DOHH2 (cell line): ENCODE data around the gene TMEM107.

Experiments used
- H3F3A ChIP-seq: fragments of 200-600 bp; sonication (generic), shearing (Covaris generic); 2 replicates; pipeline ENCODE4 v1.6.0; 2016; ENCODE audit warnings: antibody characterized with exemption, mild to moderate bottlenecking; ENCODE audit not compliant: control insufficient read depth, insufficient read depth
- H3K27ac ChIP-seq: fragments of 200-600 bp; sonication (generic); 2 replicates; pipeline ENCODE4 v1.5.1; 2014; ENCODE audit warnings: low read depth, mild to moderate bottlenecking, low read length, moderate library complexity
- H3K27me3 ChIP-seq: fragments of 200-600 bp; sonication (generic); 2 replicates; pipeline ENCODE4 v1.6.1; 2014; ENCODE audit warnings: mild to moderate bottlenecking, low read length, mixed read lengths; ENCODE audit not compliant: control insufficient read depth
- H3K36me3 ChIP-seq: fragments of 200-600 bp; sonication (generic); 2 replicates; pipeline ENCODE4 v1.6.1; 2014; ENCODE audit warnings: mild to moderate bottlenecking, low read length, moderate library complexity, mixed read lengths; ENCODE audit not compliant: control insufficient read depth
- H3K4me1 ChIP-seq: fragments of 200-600 bp; sonication (generic); 2 replicates; pipeline ENCODE4 v1.6.1; 2014; ENCODE audit warnings: mild to moderate bottlenecking, low read length, mixed read lengths; ENCODE audit not compliant: control insufficient read depth
- H3K4me2 ChIP-seq: fragments of 200-600 bp; sonication (generic); 2 replicates; pipeline ENCODE4 v1.6.0; 2014; ENCODE audit warnings: mild to moderate bottlenecking, low read length, moderate library complexity
- H3K4me3 ChIP-seq: fragments of 200-600 bp; sonication (generic); 2 replicates; pipeline ENCODE4 v1.5.1; 2014; ENCODE audit warnings: mild to moderate bottlenecking, low read length, mixed read lengths
- H3K79me2 ChIP-seq: fragments of 200-600 bp; sonication (generic); 2 replicates; pipeline ENCODE4 v1.6.1; 2014; ENCODE audit warnings: mild to moderate bottlenecking, low read length, mixed read lengths; ENCODE audit not compliant: control insufficient read depth
- H3K9me2 ChIP-seq: fragments of 200-600 bp; sonication (generic); replicated peaks from 2 replicates; pipeline ENCODE4 v1.6.1; 2014; ENCODE audit warnings: mild to moderate bottlenecking, low read length, mixed read lengths; ENCODE audit not compliant: control insufficient read depth
- H3K9me3 ChIP-seq: fragments of 200-600 bp; sonication (generic); 2 replicates; pipeline ENCODE4 v1.6.1; 2014; ENCODE audit warnings: antibody characterized with exemption, low read length, mixed read lengths; ENCODE audit not compliant: control insufficient read depth, insufficient read depth
- H4K20me1 ChIP-seq: fragments of 200-600 bp; sonication (generic); 2 replicates; pipeline ENCODE4 v1.6.0; 2014; ENCODE audit warnings: low read depth, mild to moderate bottlenecking, antibody characterized with exemption, low read length, moderate library complexity; ENCODE audit not compliant: control insufficient read depth, insufficient read depth
- EZH2phosphoT487 ChIP-seq: fragments of 200-600 bp; sonication (generic); IDR thresholded peaks from 2 replicates; pipeline ENCODE4 v1.6.1; 2017; ENCODE audit warnings: borderline replicate concordance, mild to moderate bottlenecking, antibody characterized with exemption, low read length, moderate library complexity, mixed read lengths
- TF ChIP-seq, protein P1 (sequence below): fragments of 200-600 bp; sonication (generic); IDR thresholded peaks from one replicate; pipeline ENCODE4 v1.5.1; 2014; ENCODE audit warnings: antibody characterized with exemption, mild to moderate bottlenecking, low read depth, low read length; ENCODE audit not compliant: poor library complexity, severe bottlenecking

The TMEM107 gene

DNA sequence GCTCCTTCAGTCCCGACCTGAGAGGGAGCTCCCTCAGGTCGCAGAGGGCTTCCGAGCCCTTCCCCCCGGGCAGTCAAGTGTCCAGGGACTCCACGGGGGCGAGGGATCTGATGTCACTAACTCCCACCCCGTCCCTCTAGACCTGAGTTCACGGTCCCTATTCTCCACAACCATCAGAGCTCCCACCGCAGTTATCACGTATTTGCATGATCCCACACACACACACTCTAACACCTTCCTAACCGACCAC, 20.3 kb downstream of the TMEM107 start:
- H3K9me2 ChIP-seq, result no peaks in the 10 kb centered on the region
- H3K4me2 ChIP-seq, result peak overlapping the region; percentile 99
- H3K79me2 ChIP-seq, result peaks cover 25% of the 10 kb centered on the region
- peaks cover 77% of the 10 kb centered on the region for H3K4me1 ChIP-seq
- no peaks in the 10 kb centered on the region for H4K20me1 ChIP-seq
- H3K27ac ChIP-seq, result no peak overlapping the region
- H3K36me3 ChIP-seq, result peaks cover 25% of the 10 kb centered on the region
- no peaks in the 10 kb centered on the region for H3K27me3 ChIP-seq
- H3F3A ChIP-seq, result peaks cover 21% of the 10 kb centered on the region
- H3K4me3 ChIP-seq, result peak overlapping the region; percentile 78
- TF ChIP-seq EZH2phosphoT487, result no peak
- TF ChIP-seq, protein P1, sequence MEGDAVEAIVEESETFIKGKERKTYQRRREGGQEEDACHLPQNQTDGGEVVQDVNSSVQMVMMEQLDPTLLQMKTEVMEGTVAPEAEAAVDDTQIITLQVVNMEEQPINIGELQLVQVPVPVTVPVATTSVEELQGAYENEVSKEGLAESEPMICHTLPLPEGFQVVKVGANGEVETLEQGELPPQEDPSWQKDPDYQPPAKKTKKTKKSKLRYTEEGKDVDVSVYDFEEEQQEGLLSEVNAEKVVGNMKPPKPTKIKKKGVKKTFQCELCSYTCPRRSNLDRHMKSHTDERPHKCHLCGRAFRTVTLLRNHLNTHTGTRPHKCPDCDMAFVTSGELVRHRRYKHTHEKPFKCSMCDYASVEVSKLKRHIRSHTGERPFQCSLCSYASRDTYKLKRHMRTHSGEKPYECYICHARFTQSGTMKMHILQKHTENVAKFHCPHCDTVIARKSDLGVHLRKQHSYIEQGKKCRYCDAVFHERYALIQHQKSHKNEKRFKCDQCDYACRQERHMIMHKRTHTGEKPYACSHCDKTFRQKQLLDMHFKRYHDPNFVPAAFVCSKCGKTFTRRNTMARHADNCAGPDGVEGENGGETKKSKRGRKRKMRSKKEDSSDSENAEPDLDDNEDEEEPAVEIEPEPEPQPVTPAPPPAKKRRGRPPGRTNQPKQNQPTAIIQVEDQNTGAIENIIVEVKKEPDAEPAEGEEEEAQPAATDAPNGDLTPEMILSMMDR, result no peak
- H3K9me3 ChIP-seq, result no peaks in the 10 kb centered on the region

DNA sequence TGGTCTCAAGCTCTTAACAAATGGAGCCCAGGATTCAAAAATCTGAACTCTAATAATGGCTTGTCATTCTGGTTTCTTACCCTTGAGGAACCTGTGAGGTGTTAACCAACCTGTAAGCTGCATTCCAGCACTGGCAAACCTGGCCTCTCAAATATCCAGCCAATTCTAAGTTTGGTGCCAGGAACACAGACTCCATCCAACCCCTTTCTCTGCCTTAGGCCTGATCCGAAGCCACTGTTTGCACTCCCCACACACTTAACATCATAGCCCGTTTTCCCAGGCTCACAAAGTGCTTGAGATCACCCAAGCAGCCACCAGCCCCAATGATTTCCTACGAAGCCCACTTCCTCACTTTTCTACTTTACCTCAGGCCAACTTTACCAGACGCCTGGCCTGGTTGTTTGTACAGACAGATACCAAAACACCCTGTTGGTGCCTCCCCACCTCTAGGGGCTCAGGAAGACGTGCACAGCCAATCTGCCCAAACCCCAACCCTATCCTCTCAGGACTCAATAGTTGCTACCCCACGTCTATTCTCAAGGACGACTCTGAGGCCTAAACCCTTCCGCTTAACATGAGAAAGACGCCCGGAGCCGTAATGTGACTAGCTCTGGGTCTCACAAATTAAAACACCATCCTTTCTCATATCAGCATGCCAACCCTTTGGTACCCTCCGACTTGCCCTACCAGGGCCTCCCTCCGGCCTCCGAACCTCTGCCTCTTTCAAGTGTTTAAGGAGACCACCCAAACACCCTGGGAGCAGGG, 20.8 kb downstream of the TMEM107 start:
- Histone ChIP-seq H3K4me1 (peaks cover 78% of the 10 kb centered on the region), H3K36me3 (peaks cover 25% of the 10 kb centered on the region), H4K20me1 (no peaks in the 10 kb centered on the region), H3F3A (peaks cover 17% of the 10 kb centered on the region), H3K27ac (no peak overlapping the region), H3K9me2 (no peaks in the 10 kb centered on the region), H3K27me3 (no peaks in the 10 kb centered on the region), H3K79me2 (peaks cover 26% of the 10 kb centered on the region), H3K4me2 (peak overlapping the region; percentile 99), H3K4me3 (peak overlapping the region; percentile 78), H3K9me3 (no peaks in the 10 kb centered on the region)
- TF ChIP-seq, protein P1, result no peak
- TF ChIP-seq EZH2phosphoT487, result no peak

DNA sequence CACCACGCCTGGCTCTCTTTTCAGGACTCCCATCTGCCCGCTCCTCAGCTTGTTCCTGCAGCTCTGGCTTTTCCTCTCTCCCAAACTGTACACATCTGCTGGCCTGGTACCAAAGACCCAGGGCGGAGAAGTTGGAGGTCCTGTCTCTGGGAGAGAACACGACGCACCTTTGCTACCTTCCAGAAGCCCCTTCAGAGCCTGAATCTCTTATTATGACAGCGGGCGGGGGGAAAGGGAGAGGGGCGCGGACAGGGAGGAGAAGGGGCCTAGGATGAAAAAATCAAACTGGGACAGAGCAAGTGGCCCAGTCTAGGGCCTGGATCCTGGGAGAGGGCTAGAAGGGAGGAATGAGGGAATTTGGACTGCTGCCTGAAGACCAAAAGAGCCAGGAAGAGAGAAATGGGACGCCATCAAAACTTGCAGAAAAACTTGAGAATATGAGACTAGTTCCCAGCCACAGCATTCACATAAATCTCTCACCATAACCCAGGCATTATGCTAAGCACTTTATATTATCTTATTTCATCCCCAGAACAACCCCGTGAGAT, 21.5 kb downstream of the TMEM107 start:
- peaks cover 11% of the 10 kb centered on the region for H3F3A ChIP-seq
- peak overlapping the region; percentile 63 for H3K4me3 ChIP-seq
- H3K79me2 ChIP-seq, result peaks cover 29% of the 10 kb centered on the region
- no peaks in the 10 kb centered on the region for H4K20me1 ChIP-seq
- TF ChIP-seq, protein P1, result no peak
- TF ChIP-seq EZH2phosphoT487, result no peak
- H3K4me1 ChIP-seq, result peaks cover 76% of the 10 kb centered on the region
- no peak overlapping the region for H3K27ac ChIP-seq
- no peaks in the 10 kb centered on the region for H3K9me2 ChIP-seq
- peak overlapping the region; percentile 99 for H3K4me2 ChIP-seq
- H3K27me3 ChIP-seq, result no peaks in the 10 kb centered on the region
- peaks cover 25% of the 10 kb centered on the region for H3K36me3 ChIP-seq
- no peaks in the 10 kb centered on the region for H3K9me3 ChIP-seq
